ENCODE results near the gene FLOT1. TPM values are rescaled to one million over a fixed set of nuclear protein-coding genes. Genes with fewer than 3 reads are reported as not detected.

FLOT1 gene
- total and polyA plus RNA-seq, 9 of the 15 experiments (the other 6 are each of a cell fraction or from before 2014, with no cell fraction given): 11.7 to 149 (median 118) TPM

DNA sequence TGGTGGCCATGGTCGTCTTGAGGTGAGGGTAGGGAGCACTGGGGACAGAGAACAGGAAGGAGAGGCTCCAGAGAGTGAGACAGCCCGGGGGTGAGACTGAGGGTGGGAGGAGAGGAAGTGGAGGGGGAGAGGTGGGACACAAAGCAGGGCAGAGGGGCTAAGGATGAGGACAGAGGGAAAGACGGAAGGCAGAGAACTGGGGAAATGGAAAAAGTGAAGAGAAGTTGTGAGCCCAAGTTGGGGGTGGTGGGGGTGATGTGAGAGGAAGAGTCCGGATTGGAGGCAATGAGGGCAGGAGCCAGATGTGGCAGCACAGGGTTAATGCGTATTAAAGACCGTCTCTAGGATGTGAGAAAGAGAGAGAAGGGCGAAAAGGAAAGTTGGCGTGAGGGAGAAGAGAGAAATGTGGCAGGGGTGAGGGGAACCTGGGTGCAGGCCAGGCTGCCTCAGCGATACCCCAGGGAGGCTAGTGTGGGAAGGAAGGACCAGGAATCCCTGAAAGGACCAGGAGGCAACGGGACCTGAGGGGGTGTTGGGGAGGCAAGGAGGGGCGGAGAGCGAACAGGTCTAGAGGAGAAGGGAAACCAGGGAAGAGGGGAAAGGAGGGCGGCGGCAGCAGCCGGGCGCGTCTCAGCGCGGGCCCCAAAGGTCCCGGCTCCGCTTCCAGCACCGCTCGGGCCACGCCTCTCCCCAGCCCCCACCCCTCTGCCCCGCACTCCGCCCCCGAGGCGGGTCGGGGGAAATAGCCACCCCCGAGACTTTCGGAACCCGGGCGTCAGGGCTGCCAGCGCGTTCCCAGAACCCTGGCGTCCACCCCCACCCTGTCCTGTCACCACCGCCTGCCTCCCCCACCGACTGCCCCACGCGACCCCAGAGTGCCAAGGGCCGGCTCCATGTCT lies 56.2 kb downstream of the FLOT1 start, which contains the start of gene PPP1R18 (continued):
- TF ChIP-seq, protein P1, sequence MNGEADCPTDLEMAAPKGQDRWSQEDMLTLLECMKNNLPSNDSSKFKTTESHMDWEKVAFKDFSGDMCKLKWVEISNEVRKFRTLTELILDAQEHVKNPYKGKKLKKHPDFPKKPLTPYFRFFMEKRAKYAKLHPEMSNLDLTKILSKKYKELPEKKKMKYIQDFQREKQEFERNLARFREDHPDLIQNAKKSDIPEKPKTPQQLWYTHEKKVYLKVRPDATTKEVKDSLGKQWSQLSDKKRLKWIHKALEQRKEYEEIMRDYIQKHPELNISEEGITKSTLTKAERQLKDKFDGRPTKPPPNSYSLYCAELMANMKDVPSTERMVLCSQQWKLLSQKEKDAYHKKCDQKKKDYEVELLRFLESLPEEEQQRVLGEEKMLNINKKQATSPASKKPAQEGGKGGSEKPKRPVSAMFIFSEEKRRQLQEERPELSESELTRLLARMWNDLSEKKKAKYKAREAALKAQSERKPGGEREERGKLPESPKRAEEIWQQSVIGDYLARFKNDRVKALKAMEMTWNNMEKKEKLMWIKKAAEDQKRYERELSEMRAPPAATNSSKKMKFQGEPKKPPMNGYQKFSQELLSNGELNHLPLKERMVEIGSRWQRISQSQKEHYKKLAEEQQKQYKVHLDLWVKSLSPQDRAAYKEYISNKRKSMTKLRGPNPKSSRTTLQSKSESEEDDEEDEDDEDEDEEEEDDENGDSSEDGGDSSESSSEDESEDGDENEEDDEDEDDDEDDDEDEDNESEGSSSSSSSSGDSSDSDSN (IDR thresholded peaks at IDR 0.05; ENCODE audit: borderline replicate concordance in 1 of 2, low read depth in 2 of 2, low read length in 2 of 2): peak; percentile 21 to 71; a peak in 2 of 4 replicates
- TF ChIP-seq, protein P2, sequence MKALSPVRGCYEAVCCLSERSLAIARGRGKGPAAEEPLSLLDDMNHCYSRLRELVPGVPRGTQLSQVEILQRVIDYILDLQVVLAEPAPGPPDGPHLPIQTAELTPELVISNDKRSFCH (CRISPR knock-in tag; IDR thresholded peaks at IDR 0.05): no peak
- TF ChIP-seq, protein P2 (tag; IDR thresholded peaks at IDR 0.05): no peak
- peak; percentile 54; the same call in 1 of the 2 replicates for TF ChIP-seq ZFPM2 (CRISPR knock-in tag; IDR thresholded peaks at IDR 0.05)
- no peak for TF ChIP-seq WHSC1 (IDR thresholded peaks at IDR 0.05; ENCODE audit: low read length)
- TF ChIP-seq FOXM1 (IDR thresholded peaks at IDR 0.05; ENCODE audit: low read depth): no peak; the same call in 1 of the 2 replicates
- TF ChIP-seq FOXM1 (CRISPR knock-in tag; IDR thresholded peaks at IDR 0.05; ENCODE audit: low read depth): no peak
- TF ChIP-seq, protein P3, sequence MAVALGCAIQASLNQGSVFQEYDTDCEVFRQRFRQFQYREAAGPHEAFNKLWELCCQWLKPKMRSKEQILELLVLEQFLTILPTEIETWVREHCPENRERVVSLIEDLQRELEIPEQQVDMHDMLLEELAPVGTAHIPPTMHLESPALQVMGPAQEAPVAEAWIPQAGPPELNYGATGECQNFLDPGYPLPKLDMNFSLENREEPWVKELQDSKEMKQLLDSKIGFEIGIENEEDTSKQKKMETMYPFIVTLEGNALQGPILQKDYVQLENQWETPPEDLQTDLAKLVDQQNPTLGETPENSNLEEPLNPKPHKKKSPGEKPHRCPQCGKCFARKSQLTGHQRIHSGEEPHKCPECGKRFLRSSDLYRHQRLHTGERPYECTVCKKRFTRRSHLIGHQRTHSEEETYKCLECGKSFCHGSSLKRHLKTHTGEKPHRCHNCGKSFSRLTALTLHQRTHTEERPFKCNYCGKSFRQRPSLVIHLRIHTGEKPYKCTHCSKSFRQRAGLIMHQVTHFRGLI (CRISPR knock-in tag; IDR thresholded peaks at IDR 0.05): no peak
- TF ChIP-seq FOSL1 (tag; conservative IDR thresholded peaks at IDR 0.05): no peak
- TF ChIP-seq MCM2 (IDR thresholded peaks at IDR 0.05; ENCODE audit: low read depth): no peak
- 0 out of 2 replicates have a peak, but pooled peaks have one; percentile 45 for TF ChIP-seq ZBED1 (IDR thresholded peaks at IDR 0.05)
- TF ChIP-seq PCBP1 (IDR thresholded peaks at IDR 0.05; ENCODE audit: low read depth, low read length, poor library complexity, severe bottlenecking): no peak
- TF ChIP-seq ARID2 (IDR thresholded peaks at IDR 0.05): peak; percentile 46; the same call in 1 of the 2 replicates
- TF ChIP-seq FOXA3 (CRISPR knock-in tag; conservative IDR thresholded peaks at IDR 0.05 in 1 of 2, IDR thresholded peaks at IDR 0.05 in 1 of 2): 0 out of 4 replicates have a peak, but pooled peaks of 1 of the 2 experiments have one; percentile 16
- TF ChIP-seq SMAD1 (IDR thresholded peaks at IDR 0.05; ENCODE audit: low read depth, low read length, partially characterized antibody): no peak
- peak in 1 of 2 experiments; percentile 78; a peak in 1 of 4 replicates for TF ChIP-seq HDAC1 (IDR thresholded peaks at IDR 0.05)
- TF ChIP-seq, protein P4, sequence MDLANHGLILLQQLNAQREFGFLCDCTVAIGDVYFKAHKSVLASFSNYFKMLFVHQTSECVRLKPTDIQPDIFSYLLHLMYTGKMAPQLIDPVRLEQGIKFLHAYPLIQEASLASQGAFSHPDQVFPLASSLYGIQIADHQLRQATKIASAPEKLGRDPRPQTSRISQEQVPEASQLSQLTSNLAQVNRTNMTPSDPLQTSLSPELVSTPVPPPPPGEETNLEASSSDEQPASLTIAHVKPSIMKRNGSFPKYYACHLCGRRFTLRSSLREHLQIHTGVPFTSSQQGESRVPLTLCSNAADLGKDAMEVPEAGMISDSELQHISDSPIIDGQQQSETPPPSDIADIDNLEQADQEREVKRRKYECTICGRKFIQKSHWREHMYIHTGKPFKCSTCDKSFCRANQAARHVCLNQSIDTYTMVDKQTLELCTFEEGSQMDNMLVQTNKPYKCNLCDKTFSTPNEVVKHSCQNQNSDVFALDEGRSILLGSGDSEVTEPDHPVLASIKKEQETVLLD (IDR thresholded peaks at IDR 0.05): peak; percentile 72; the same call in 1 of the 2 replicates
- TF ChIP-seq, protein P5, sequence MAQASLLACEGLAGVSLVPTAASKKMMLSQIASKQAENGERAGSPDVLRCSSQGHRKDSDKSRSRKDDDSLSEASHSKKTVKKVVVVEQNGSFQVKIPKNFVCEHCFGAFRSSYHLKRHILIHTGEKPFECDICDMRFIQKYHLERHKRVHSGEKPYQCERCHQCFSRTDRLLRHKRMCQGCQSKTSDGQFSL (CRISPR knock-in tag; IDR thresholded peaks at IDR 0.05): peak; percentile 79; the same call in 1 of the 2 replicates
- TF ChIP-seq, protein P5 (tag; IDR thresholded peaks at IDR 0.05): 0 out of 4 replicates have a peak, but pooled peaks of 1 of the 2 experiments have one; percentile 7
- TF ChIP-seq RFX7 (CRISPR knock-in tag; IDR thresholded peaks at IDR 0.05): no peak
- 0 out of 2 replicates have a peak, but pooled peaks have one; percentile 13 for TF ChIP-seq NFIC (IDR thresholded peaks at IDR 0.05)
